ENCODE measurements around the gene MYH15. TPM values are rescaled to one million over a fixed set of nuclear protein-coding genes. Genes with fewer than 3 reads are reported as not detected.
A peak's percentile ranks its signal among the peaks of the same experiment; 100 is the strongest.

MYH15 gene
- total RNA-seq, 4 donors from 2014 or later = 0.13 TPM; not detected in 3

- ATAC-seq = peak; percentile 20
- Histone ChIP-seq H3K4me1 (peaks cover 3 to 26% (median 6%) of the 10 kb centered on the region in 3 donors), H3K27ac (no peak overlapping the region), H3K4me3 (no peak overlapping the region), H3K36me3 (no peaks in the 10 kb centered on the region), H3K27me3 (no peaks in the 10 kb centered on the region), H3K9me3 (no peaks in the 10 kb centered on the region)
- TF ChIP-seq CTCF (IDR thresholded peaks at IDR 0.05) = peak; percentile 75 to 87 (median 82)
- no peak for TF ChIP-seq EP300 (IDR thresholded peaks at IDR 0.05)
- WGBS, 2 donors (ENCODE audit: low coverage in 1 of 2) = 8 to 23% methylated on average over 2 of the region's 2 CpGs
Measured at GRCh38 chr3:108489776-108490175, 20.6 kb downstream of the MYH15 start.

GRCh38 chr3:108488631-108489030 is 21.8 kb downstream of the MYH15 start:
- TF ChIP-seq CTCF (IDR thresholded peaks at IDR 0.05) (no peak), POLR2A (IDR thresholded peaks at IDR 0.05) (no peak), EP300 (IDR thresholded peaks at IDR 0.05) (no peak), POLR2AphosphoS5 (IDR thresholded peaks at IDR 0.05) (no peak)
- Histone ChIP-seq H3K4me3 (no peak overlapping the region), H3K36me3 (no peaks in the 10 kb centered on the region), H3K4me1 (peaks cover 2 to 16% (median 2%) of the 10 kb centered on the region in 3 donors), H3K9me3 (no peaks in the 10 kb centered on the region), H3K27me3 (no peaks in the 10 kb centered on the region), H3K27ac (no peak overlapping the region)
- no peak for ATAC-seq
- WGBS, 2 donors (ENCODE audit: low coverage in 1 of 2) = 46 to 60% methylated on average over 1 of the region's 1 CpG

DNA sequence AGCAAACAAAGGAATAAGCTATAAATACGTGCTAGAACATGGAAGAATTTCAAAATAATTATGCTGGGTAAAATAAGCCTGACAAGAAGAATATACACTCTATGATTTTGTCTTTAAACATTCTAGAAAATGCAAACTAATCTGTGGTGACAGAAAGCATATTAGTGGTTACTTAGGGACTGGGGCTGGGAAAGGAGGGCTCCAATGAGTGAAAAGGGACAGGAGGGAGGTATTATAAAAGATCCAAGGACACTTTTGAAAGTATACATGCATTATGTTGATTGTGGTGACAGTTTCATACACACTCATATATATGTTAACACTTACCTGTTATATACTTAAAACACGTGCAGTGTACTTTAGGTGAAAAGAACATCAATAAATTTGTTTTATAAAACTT is 23.0 kb downstream of the MYH15 start:
- ATAC-seq = no peak
- no peak for TF ChIP-seq POLR2AphosphoS5 (IDR thresholded peaks at IDR 0.05)
- no peak for TF ChIP-seq EP300 (IDR thresholded peaks at IDR 0.05)
- TF ChIP-seq POLR2A (IDR thresholded peaks at IDR 0.05) = no peak
- TF ChIP-seq CTCF (IDR thresholded peaks at IDR 0.05) = no peak

DNA sequence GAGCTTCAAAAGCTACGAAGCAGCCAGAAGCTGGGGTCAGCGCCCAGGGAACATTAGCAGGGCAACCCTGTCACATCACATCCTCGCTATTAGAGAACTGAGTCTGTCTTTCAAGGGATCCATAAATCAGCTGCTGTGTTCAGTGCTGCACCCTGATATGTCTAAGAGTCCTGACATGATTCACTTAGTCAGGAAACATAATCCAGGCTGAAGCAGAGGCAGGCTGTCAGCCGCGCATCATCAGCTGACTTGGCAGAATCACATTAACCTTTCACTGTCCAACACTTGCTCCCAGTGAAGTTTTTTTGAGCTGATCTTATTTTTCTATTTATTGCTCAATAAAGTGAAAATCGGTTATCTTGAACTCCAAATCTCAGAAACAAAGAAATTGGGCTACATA is 23.5 kb downstream of the MYH15 start:
- H3K4me3 ChIP-seq = no peak overlapping the region
- no peaks in the 10 kb centered on the region for H3K36me3 ChIP-seq
- no peak for TF ChIP-seq CTCF (IDR thresholded peaks at IDR 0.05)
- no peak for TF ChIP-seq POLR2AphosphoS5 (IDR thresholded peaks at IDR 0.05)
- TF ChIP-seq POLR2A (IDR thresholded peaks at IDR 0.05) = no peak
- TF ChIP-seq EP300 (IDR thresholded peaks at IDR 0.05) = no peak
- peaks cover 2 to 16% (median 2%) of the 10 kb centered on the region in 3 donors for H3K4me1 ChIP-seq
- H3K27ac ChIP-seq = no peak overlapping the region
- no peak for ATAC-seq
- 26 to 33% methylated on average over 3 to 6 of the region's 6 CpGs for WGBS, 2 donors (ENCODE audit: low coverage in 1 of 2)
- H3K27me3 ChIP-seq = no peaks in the 10 kb centered on the region
- no peaks in the 10 kb centered on the region for H3K9me3 ChIP-seq

More for the DNA sequence above, 23.0 kb downstream of the MYH15 start:
- Histone ChIP-seq H3K36me3 (no peaks in the 10 kb centered on the region), H3K27me3 (no peaks in the 10 kb centered on the region), H3K4me1 (peaks cover 2 to 16% (median 2%) of the 10 kb centered on the region in 3 donors), H3K4me3 (no peak overlapping the region), H3K9me3 (no peaks in the 10 kb centered on the region), H3K27ac (no peak overlapping the region)
- 27 to 43% methylated on average over 2 of the region's 2 CpGs for WGBS, 2 donors (ENCODE audit: low coverage in 1 of 2)

GRCh38 chr3:108486338-108486737 is 24.1 kb downstream of the MYH15 start:
- WGBS, 2 donors (ENCODE audit: low coverage in 1 of 2) = 76 to 77% methylated on average over 3 of the region's 3 CpGs
- no peak overlapping the region for H3K4me3 ChIP-seq
- no peaks in the 10 kb centered on the region for H3K36me3 ChIP-seq
- H3K4me1 ChIP-seq = peaks cover 2 to 16% (median 2%) of the 10 kb centered on the region in 3 donors
- H3K27me3 ChIP-seq = no peaks in the 10 kb centered on the region
- no peaks in the 10 kb centered on the region for H3K9me3 ChIP-seq
- TF ChIP-seq CTCF (IDR thresholded peaks at IDR 0.05) (no peak), POLR2AphosphoS5 (IDR thresholded peaks at IDR 0.05) (no peak), POLR2A (IDR thresholded peaks at IDR 0.05) (no peak), EP300 (IDR thresholded peaks at IDR 0.05) (no peak)
- H3K27ac ChIP-seq = no peak overlapping the region
- ATAC-seq = no peak

Data from gastroesophageal sphincter (tissue), 4 donors.